ENCODE results near the gene MAGEF1. TPM values are rescaled to one million over a fixed set of nuclear protein-coding genes. Genes with fewer than 3 reads are reported as not detected.

The MAGEF1 gene
- total and polyA plus RNA-seq, 10 of the 15 experiments (the other 5 are each of a cell fraction or from before 2014, with no cell fraction given) = 2.3 to 62.2 (median 27.1) TPM

- TF ChIP-seq MXI1 (IDR thresholded peaks at IDR 0.05; ENCODE audit: low read depth, low read length) (no peak), BRCA1 (IDR thresholded peaks at IDR 0.05; ENCODE audit: low read depth, low read length) (no peak), CREM (IDR thresholded peaks at IDR 0.05; ENCODE audit: low read depth) (no peak), NFXL1 (IDR thresholded peaks at IDR 0.05; ENCODE audit: borderline replicate concordance) (no peak), BACH1 (IDR thresholded peaks at IDR 0.05; ENCODE audit: borderline replicate concordance) (no peak), CHD1 (IDR thresholded peaks at IDR 0.05; ENCODE audit: low read depth, low read length) (no peak), CHD4 (IDR thresholded peaks at IDR 0.05) (no peak), ZBTB11 (CRISPR knock-in tag; IDR thresholded peaks at IDR 0.05) (no peak), SPI1 (IDR thresholded peaks at IDR 0.05; ENCODE audit: borderline replicate concordance, insufficient read depth, low read depth, low read length) (peak; percentile 94), MEF2B (IDR thresholded peaks at IDR 0.05; ENCODE audit: partially characterized antibody, poor library complexity, severe bottlenecking) (peak; percentile 25), ATF7 (IDR thresholded peaks at IDR 0.05; ENCODE audit: low read depth) (no peak), ZNF217 (IDR thresholded peaks at IDR 0.05) (0 out of 2 replicates have a peak, but pooled peaks have one; percentile 11), IKZF1 (conservative IDR thresholded peaks at IDR 0.05) (no peak), CBFB (IDR thresholded peaks at IDR 0.05; ENCODE audit: low read depth) (0 out of 2 replicates have a peak, but pooled peaks have one; percentile 46), TCF12 (IDR thresholded peaks at IDR 0.05; ENCODE audit: low read depth, low read length) (no peak), SUZ12 (IDR thresholded peaks at IDR 0.05; ENCODE audit: unreplicated experiment) (no peak), PML (IDR thresholded peaks at IDR 0.05; ENCODE audit: low read length) (no peak), GABPA (IDR thresholded peaks at IDR 0.05; ENCODE audit: low read depth) (0 out of 2 replicates have a peak, but pooled peaks have one; percentile 19), SRF (IDR thresholded peaks at IDR 0.05; ENCODE audit: low read depth in 2 of 2, low read length in 2 of 2) (0 out of 4 replicates have a peak, but pooled peaks of 1 of the 2 experiments have one; percentile 48)
- TF ChIP-seq, protein P1, sequence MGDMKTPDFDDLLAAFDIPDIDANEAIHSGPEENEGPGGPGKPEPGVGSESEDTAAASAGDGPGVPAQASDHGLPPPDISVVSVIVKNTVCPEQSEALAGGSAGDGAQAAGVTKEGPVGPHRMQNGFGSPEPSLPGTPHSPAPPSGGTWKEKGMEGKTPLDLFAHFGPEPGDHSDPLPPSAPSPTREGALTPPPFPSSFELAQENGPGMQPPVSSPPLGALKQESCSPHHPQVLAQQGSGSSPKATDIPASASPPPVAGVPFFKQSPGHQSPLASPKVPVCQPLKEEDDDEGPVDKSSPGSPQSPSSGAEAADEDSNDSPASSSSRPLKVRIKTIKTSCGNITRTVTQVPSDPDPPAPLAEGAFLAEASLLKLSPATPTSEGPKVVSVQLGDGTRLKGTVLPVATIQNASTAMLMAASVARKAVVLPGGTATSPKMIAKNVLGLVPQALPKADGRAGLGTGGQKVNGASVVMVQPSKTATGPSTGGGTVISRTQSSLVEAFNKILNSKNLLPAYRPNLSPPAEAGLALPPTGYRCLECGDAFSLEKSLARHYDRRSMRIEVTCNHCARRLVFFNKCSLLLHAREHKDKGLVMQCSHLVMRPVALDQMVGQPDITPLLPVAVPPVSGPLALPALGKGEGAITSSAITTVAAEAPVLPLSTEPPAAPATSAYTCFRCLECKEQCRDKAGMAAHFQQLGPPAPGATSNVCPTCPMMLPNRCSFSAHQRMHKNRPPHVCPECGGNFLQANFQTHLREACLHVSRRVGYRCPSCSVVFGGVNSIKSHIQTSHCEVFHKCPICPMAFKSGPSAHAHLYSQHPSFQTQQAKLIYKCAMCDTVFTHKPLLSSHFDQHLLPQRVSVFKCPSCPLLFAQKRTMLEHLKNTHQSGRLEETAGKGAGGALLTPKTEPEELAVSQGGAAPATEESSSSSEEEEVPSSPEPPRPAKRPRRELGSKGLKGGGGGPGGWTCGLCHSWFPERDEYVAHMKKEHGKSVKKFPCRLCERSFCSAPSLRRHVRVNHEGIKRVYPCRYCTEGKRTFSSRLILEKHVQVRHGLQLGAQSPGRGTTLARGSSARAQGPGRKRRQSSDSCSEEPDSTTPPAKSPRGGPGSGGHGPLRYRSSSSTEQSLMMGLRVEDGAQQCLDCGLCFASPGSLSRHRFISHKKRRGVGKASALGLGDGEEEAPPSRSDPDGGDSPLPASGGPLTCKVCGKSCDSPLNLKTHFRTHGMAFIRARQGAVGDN (IDR thresholded peaks at IDR 0.05) = no peak
- TF ChIP-seq, protein P2, sequence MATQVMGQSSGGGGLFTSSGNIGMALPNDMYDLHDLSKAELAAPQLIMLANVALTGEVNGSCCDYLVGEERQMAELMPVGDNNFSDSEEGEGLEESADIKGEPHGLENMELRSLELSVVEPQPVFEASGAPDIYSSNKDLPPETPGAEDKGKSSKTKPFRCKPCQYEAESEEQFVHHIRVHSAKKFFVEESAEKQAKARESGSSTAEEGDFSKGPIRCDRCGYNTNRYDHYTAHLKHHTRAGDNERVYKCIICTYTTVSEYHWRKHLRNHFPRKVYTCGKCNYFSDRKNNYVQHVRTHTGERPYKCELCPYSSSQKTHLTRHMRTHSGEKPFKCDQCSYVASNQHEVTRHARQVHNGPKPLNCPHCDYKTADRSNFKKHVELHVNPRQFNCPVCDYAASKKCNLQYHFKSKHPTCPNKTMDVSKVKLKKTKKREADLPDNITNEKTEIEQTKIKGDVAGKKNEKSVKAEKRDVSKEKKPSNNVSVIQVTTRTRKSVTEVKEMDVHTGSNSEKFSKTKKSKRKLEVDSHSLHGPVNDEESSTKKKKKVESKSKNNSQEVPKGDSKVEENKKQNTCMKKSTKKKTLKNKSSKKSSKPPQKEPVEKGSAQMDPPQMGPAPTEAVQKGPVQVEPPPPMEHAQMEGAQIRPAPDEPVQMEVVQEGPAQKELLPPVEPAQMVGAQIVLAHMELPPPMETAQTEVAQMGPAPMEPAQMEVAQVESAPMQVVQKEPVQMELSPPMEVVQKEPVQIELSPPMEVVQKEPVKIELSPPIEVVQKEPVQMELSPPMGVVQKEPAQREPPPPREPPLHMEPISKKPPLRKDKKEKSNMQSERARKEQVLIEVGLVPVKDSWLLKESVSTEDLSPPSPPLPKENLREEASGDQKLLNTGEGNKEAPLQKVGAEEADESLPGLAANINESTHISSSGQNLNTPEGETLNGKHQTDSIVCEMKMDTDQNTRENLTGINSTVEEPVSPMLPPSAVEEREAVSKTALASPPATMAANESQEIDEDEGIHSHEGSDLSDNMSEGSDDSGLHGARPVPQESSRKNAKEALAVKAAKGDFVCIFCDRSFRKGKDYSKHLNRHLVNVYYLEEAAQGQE (IDR thresholded peaks at IDR 0.05; ENCODE audit: low read depth, low read length) = no peak
Observed at GRCh38 chr3:184710870-184711492, 883 bp downstream of the MAGEF1 start (continued).

Data from GM12878 (cell line).